HG02981 (cell line): ENCODE results near the gene MRPS10.
"Not testable (repeated sequence)": the region's sequence is repeated elsewhere in the genome, so short reads cannot be mapped to it uniquely, and the experiment has no call there.

ENCODE experiments used
- ATAC-seq: cut with Tn5 transposase; IDR thresholded peaks from one replicate; pipeline ENCODE4 v1.9.1; 2021; ENCODE audit warnings: mild to moderate bottlenecking, moderate library complexity; ENCODE audit not compliant: unreplicated experiment

Gene MRPS10

GRCh38 chr6:42212442-42212841 is 5.2 kb downstream of the MRPS10 start:
- ATAC-seq: no peak

- no peak for ATAC-seq
These were observed 5.9 kb downstream of the MRPS10 start for GRCh38 chr6:42211726-42212125.

GRCh38 chr6:42210551-42210950 is 7.1 kb downstream of the MRPS10 start:
- no peak for ATAC-seq

- ATAC-seq: not testable (repeated sequence)
These were observed 10.1 kb downstream of the MRPS10 start for GRCh38 chr6:42207559-42207958.

- no peak for ATAC-seq
These were observed 12.8 kb downstream of the MRPS10 start for GRCh38 chr6:42204768-42205282.

- no peak for ATAC-seq
These were observed 14.5 kb downstream of the MRPS10 start for GRCh38 chr6:42203183-42203582.

GRCh38 chr6:42202131-42202915 is 15.3 kb downstream of the MRPS10 start:
- ATAC-seq: not testable (repeated sequence)

GRCh38 chr6:42201382-42201781 is 16.3 kb downstream of the MRPS10 start:
- ATAC-seq: no peak

GRCh38 chr6:42200035-42200434 is 17.6 kb downstream of the MRPS10 start:
- ATAC-seq: no peak

- ATAC-seq: no peak
These were observed 18.3 kb downstream of the MRPS10 start for GRCh38 chr6:42199106-42199981.

GRCh38 chr6:42197555-42198362 is 19.9 kb downstream of the MRPS10 start:
- no peak for ATAC-seq

GRCh38 chr6:42195415-42195814 is 22.2 kb downstream of the MRPS10 start:
- no peak for ATAC-seq

- no peak for ATAC-seq
These were observed 23.6 kb downstream of the MRPS10 start for GRCh38 chr6:42194056-42194455.

GRCh38 chr6:42193491-42193894 is 24.2 kb downstream of the MRPS10 start:
- no peak for ATAC-seq

- not testable (repeated sequence) for ATAC-seq
These were observed 25.3 kb downstream of the MRPS10 start for GRCh38 chr6:42192385-42192784.

- ATAC-seq: no peak
These were observed 27.0 kb downstream of the MRPS10 start for GRCh38 chr6:42190554-42191183.

- no peak for ATAC-seq
These were observed 29.3 kb downstream of the MRPS10 start for GRCh38 chr6:42188406-42188805.

GRCh38 chr6:42185597-42185996 is 32.1 kb downstream of the MRPS10 start:
- ATAC-seq: no peak

GRCh38 chr6:42184475-42184874 is 33.2 kb downstream of the MRPS10 start:
- ATAC-seq: no peak

- ATAC-seq: no peak
These were observed 35.6 kb downstream of the MRPS10 start for GRCh38 chr6:42182101-42182500.
